Heart left ventricle (tissue), 16 donors: Measurements from ENCODE around the gene ODAM. TPM values are rescaled to one million over a fixed set of nuclear protein-coding genes. Genes with fewer than 3 reads are reported as not detected.

ENCODE experiments used
- ATAC-seq, 4 donors: fragments of 200-7000 bp; cut with Tn5 transposase; one replicate each; pipeline ENCODE4 v1.9.1; 2020 to 2022; ENCODE audit warnings: moderate library complexity in 4 of 4, mild to moderate bottlenecking in 3 of 4, moderate number of reproducible peaks in 1 of 4
- DNase-seq, 5 donors: peaks; one replicate each; pipeline ENCODE4 v3.0.0-alpha.2; 2020
- H3K27ac ChIP-seq, 12 donors: fragments of 200-600 bp; sonication (generic) in 4 of 12; one replicate each; pipeline versions ENCODE4 v1.5.0 to v1.8.0; 2016 to 2022; ENCODE audit warnings: mild to moderate bottlenecking in 2 of 12
- H3K27me3 ChIP-seq, 9 donors: fragments of 200-600 bp; sonication (generic) in 2 of 9; one replicate each; pipeline versions ENCODE4 v1.5.1 to v1.8.0; 2016 to 2022; ENCODE audit warnings: mild to moderate bottlenecking in 3 of 9
- H3K36me3 ChIP-seq, 9 donors: fragments of 200-600 bp; sonication (generic) in 2 of 9; one replicate each; pipeline versions ENCODE4 v1.5.0 to v1.8.0; 2018 to 2022; ENCODE audit warnings: mild to moderate bottlenecking in 2 of 9
- H3K4me1 ChIP-seq, 12 donors: fragments of 200-600 bp; sonication (generic) in 4 of 12; one replicate each; pipeline versions ENCODE4 v1.5.0 to v1.8.0; 2016 to 2022; ENCODE audit warnings: mild to moderate bottlenecking in 3 of 12
- H3K4me3 ChIP-seq, 12 donors: fragments of 200-600 bp; sonication (generic) in 4 of 12; one replicate each; pipeline versions ENCODE4 v1.5.0 to v1.8.0; 2017 to 2022; ENCODE audit warnings: mild to moderate bottlenecking in 9 of 12, moderate library complexity in 4 of 12
- H3K9me3 ChIP-seq, 12 donors: fragments of 200-600 bp; sonication (generic) in 4 of 12; one replicate each; pipeline versions ENCODE4 v1.5.0 to v1.8.0; 2016 to 2022; ENCODE audit warnings: mild to moderate bottlenecking in 1 of 12
- CTCF ChIP-seq, 12 donors: fragments of 200-600 bp; sonication (generic) in 4 of 12; IDR thresholded peaks; one replicate each; pipeline versions ENCODE4 v1.5.0 to v1.8.0; 2018 to 2022; ENCODE audit warnings: antibody characterized with exemption in 12 of 12, mild to moderate bottlenecking in 5 of 12
- POLR2A ChIP-seq, 2 donors: fragments of 450-650 bp; IDR thresholded peaks; one replicate each; pipeline ENCODE4 v1.6.1; 2017; ENCODE audit warnings: antibody characterized with exemption in 2 of 2, mild to moderate bottlenecking in 2 of 2, moderate library complexity in 2 of 2
- WGBS, 4 donors: extraction: QIAGEN DNeasy Blood & Tissue Kit in 2 of 4; methylation state at CpG; one replicate each; pipeline versions ENCODE4 v1.1.5 to v1.1.7; 2013 to 2018; 5-methylcytosine and 5-hydroxymethylcytosine counted together
- intact Hi-C, 10 donors: fragments of 100-400 bp; cut with DNase I; formaldehyde crosslinking; loops; one replicate each; pipeline versions ENCODE4 v1.11.1 to v1.14.2; 2022
- long read RNA-seq, 3 donors: library from polyadenylated mRNA; unstranded; transcript quantifications; one replicate each; pipeline ENCODE4 v2.0.0, GENCODE V29; 2020 to 2021
- polyA plus RNA-seq, 2 donors: library from polyadenylated mRNA; stranded (reverse); fragments of 200-250 nt; gene quantifications; one replicate each; pipeline ENCODE4 v1.2.3, GENCODE V29; 2013
- total RNA-seq, 9 donors: library from RNA; depleted of rRNA in 2 of 9; stranded (reverse); fragments of >200 nt in 2 of 9; fragmentation: NEBNext Ultra II Directional in 3 of 9; extraction: Animal tissue kit (Norgen Biotek cat#: 25700) in 3 of 9; gene quantifications; one replicate each; pipeline versions ENCODE4 v1.1.0 to v1.2.4, GENCODE V29; 2016 to 2023
- donor health status: ischemic (EF 13 %, LVEDD 7.1; RV severe dilation, severe dysfunction).
- donor health status: healthy with polysubstance abuse.
- donor health status: DM: no; HTN: yes; CAD: no.
- donor health status: DM: no; HTN: no; CAD: no.
- donor health status: ischemic (EF 25% LVEDD 6.9; RV normal size, moderate dysfunction).
- donor health status: ischemic (EF 25% LVEDD 5.7; RV mildly dilated, moderate dysfunction).
- donor health status: healthy.
- donor health status: DM: yes; HTN: yes; CAD: no.
- donor health status: ischemic (EF 35%, LVEDD 5.7; RV mildly dilated, moderate dysfunction).
- donor health status: nonischemic (EF 11% LVEDD 7.7; RV severe dilation, severe dysfunction).
- donor health status: DM: yes; HTN: yes; CAD: no.
- donor health status: PGD.
- donor health status: ischemic (EF 29% LVEDD 5.4; RV normal size, mild dysfunction).
- donor health status: nonischemic (EF 23%, LVEDD 6.1; RV moderate dilation, normal function).

Gene ODAM
- total RNA-seq (not detected), polyA plus RNA-seq (not detected)
- long read RNA-seq, donor 1: 0 reads
- long read RNA-seq, donor 2: 0 reads
- long read RNA-seq, donor 3: 0 reads

GRCh38 chr4:70195425-70195824 lies at the start of gene ODAM:
Gene ODAM (plus strand): TSS chr4:70195725. CDS start chr4:70196544, 819 bp downstream.
- Histone ChIP-seq H3K4me1 (no peaks in the 10 kb centered on the region), H3K27ac (no peak within 1 kb of the TSS), H3K27me3 (no peaks in the 10 kb centered on the region), H3K36me3 (no peaks in the 10 kb centered on the region), H3K9me3 (peaks cover 0 to 3% (median 0%) of the 10 kb centered on the region in 12 donors), H3K4me3 (no peak within 1 kb of the TSS)
- WGBS, 4 donors: 79 to 86% (median 83%) methylated on average over 1 of the region's 1 CpG
- DNase-seq (no peak), ATAC-seq (no peak)
- intact Hi-C loops: no loop called here
- TF ChIP-seq POLR2A (IDR thresholded peaks at IDR 0.05) (no peak), CTCF (IDR thresholded peaks at IDR 0.05) (no peak)

GRCh38 chr4:70151271-70151670 lies 44.3 kb upstream of the ODAM start:
- 70 to 82% (median 73%) methylated on average over 3 of the region's 3 CpGs for WGBS, 4 donors

GRCh38 chr4:70152088-70152487 lies 43.4 kb upstream of the ODAM start:
- WGBS, 4 donors: 85 to 92% (median 86%) methylated on average over 2 of the region's 2 CpGs
- H3K27me3 ChIP-seq: no peaks in the 10 kb centered on the region
- H3K4me1 ChIP-seq: no peaks in the 10 kb centered on the region
- no peak for ATAC-seq
- no peak overlapping the region for H3K4me3 ChIP-seq
- intact Hi-C loops: no loop called here
- no peaks in the 10 kb centered on the region for H3K9me3 ChIP-seq
- DNase-seq: no peak
- TF ChIP-seq POLR2A (IDR thresholded peaks at IDR 0.05) (no peak), CTCF (IDR thresholded peaks at IDR 0.05) (no peak)
- no peak overlapping the region for H3K27ac ChIP-seq
- no peaks in the 10 kb centered on the region for H3K36me3 ChIP-seq

More at GRCh38 chr4:70151271-70151670, 44.3 kb upstream of the ODAM start:
- H3K27me3 ChIP-seq: no peaks in the 10 kb centered on the region
- TF ChIP-seq CTCF (IDR thresholded peaks at IDR 0.05) (no peak), POLR2A (IDR thresholded peaks at IDR 0.05) (no peak)
- no peak overlapping the region for H3K27ac ChIP-seq
- DNase-seq: no peak
- no peaks in the 10 kb centered on the region for H3K36me3 ChIP-seq
- H3K9me3 ChIP-seq: no peaks in the 10 kb centered on the region
- H3K4me1 ChIP-seq: no peaks in the 10 kb centered on the region
- intact Hi-C loops: no loop called here
- no peak overlapping the region for H3K4me3 ChIP-seq
- no peak for ATAC-seq

GRCh38 chr4:70153937-70154336 lies 41.6 kb upstream of the ODAM start, which contains the start of gene PRR27:
Gene PRR27 (plus strand): TSS chr4:70154237. CDS start chr4:70154376, 139 bp downstream.
- Histone ChIP-seq H3K4me1 (no peaks in the 10 kb centered on the region), H3K9me3 (no peaks in the 10 kb centered on the region), H3K27me3 (no peaks in the 10 kb centered on the region), H3K36me3 (no peaks in the 10 kb centered on the region), H3K4me3 (no peak within 1 kb of the TSS), H3K27ac (no peak within 1 kb of the TSS)
- 79 to 86% (median 81%) methylated on average over 3 of the region's 3 CpGs for WGBS, 4 donors
- ATAC-seq (no peak), DNase-seq (no peak)
- no peak for TF ChIP-seq CTCF (IDR thresholded peaks at IDR 0.05)
- TF ChIP-seq POLR2A (IDR thresholded peaks at IDR 0.05): no peak
- intact Hi-C loops: no loop called here
